PC-9 (cell line): ENCODE data around the gene ARHGAP10.

Source experiments
- EZH2 ChIP-seq: fragments of 200-600 bp; sonication (generic); IDR thresholded peaks from 2 replicates; pipeline ENCODE4 v1.8.0; 2017; ENCODE audit warnings: antibody characterized with exemption, low read depth
- TF ChIP-seq, protein P1 (sequence below): fragments of 200-600 bp; sonication (generic); conservative IDR thresholded peaks from 2 replicates; pipeline ENCODE4 v1.6.1; 2017; ENCODE audit warnings: mixed run types, antibody characterized with exemption, mild to moderate bottlenecking, moderate library complexity

DNA sequence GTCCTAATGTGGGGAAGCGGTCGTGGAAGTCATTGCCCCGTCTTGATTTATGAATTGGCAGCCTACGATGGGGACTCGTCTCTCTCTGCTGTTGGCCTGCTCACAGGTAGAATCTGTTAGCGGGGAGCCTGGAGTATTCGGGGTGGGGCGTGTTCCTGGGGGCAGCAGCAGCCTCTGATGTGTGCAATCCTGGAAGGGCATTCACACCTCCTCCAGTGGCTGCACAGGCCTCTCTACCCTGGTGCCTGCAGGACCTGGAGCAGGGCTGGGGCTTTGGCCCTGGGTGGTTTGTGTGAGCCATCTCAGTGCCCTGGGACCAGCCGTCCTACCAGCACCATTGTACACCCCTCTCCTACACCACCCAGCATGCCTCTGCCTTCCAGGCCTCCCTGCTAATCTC is 340.9 kb downstream of the ARHGAP10 start:
- TF ChIP-seq, protein P1, sequence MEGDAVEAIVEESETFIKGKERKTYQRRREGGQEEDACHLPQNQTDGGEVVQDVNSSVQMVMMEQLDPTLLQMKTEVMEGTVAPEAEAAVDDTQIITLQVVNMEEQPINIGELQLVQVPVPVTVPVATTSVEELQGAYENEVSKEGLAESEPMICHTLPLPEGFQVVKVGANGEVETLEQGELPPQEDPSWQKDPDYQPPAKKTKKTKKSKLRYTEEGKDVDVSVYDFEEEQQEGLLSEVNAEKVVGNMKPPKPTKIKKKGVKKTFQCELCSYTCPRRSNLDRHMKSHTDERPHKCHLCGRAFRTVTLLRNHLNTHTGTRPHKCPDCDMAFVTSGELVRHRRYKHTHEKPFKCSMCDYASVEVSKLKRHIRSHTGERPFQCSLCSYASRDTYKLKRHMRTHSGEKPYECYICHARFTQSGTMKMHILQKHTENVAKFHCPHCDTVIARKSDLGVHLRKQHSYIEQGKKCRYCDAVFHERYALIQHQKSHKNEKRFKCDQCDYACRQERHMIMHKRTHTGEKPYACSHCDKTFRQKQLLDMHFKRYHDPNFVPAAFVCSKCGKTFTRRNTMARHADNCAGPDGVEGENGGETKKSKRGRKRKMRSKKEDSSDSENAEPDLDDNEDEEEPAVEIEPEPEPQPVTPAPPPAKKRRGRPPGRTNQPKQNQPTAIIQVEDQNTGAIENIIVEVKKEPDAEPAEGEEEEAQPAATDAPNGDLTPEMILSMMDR, result no peak
- TF ChIP-seq EZH2, result no peak
